ENCODE results near the gene PURA. TPM values are rescaled to one million over a fixed set of nuclear protein-coding genes. Genes with fewer than 3 reads are reported as not detected.

Gene PURA
- total RNA-seq, 4 donors from 2014 or later = 7.4 to 34.6 (median 18.8) TPM

DNA sequence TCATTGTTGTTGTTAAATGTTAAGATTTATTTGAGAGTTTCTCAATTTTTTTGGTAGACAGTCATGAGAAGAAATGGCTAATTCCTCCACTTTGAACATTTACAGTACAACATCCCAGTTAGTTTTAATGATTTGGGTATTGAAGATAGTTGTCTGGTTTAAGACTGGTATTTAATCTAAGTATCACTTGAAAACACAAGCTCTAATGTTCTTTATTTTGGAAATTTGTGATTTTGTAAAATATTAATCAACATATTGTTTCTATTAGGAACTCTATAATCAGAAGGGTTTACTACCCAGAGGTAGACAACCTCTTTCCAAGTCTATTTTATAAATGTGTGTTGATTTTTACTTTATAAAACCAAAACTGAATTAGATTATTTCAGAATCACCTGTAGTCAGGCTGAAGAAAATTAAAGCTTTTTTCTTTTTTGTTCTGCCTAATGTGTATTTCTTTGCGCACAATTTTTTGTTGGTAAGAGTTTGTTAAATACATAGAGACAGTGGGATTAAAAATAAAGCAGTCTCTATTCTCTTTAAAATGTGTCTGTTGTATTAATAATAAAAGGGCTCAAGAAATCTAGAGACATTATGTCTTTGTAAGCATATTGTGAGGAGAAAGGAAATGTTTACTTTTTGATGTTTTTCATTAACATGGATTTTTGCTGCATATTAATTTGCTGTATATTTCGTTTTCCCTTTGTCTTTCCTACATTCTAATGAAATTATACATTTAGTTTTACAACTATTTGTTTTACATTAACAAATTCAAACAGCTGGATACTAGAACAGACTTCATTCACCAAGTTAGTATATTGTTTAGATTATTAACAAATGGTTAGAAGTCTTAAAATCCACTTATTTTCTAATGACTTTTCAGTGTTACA lies 3.9 kb upstream of the PURA start:
- intact Hi-C loops (cut with DNase I; ENCODE audit: low total_unique reads) = loop anchor here (5.0 kb wide), 1 partner anchor 32 kb away; no protein-coding TSS in a partner anchor
- no peak for DNase-seq
- Histone ChIP-seq H3K4me3 (no peak overlapping the region), H3K9me3 (no peaks in the 10 kb centered on the region), H3K36me3 (no peaks in the 10 kb centered on the region), H3K4me1 (peaks cover 15 to 48% (median 43%) of the 10 kb centered on the region in 4 donors), H3K27ac (no peak overlapping the region), H3K27me3 (peaks cover 5% of the 10 kb centered on the region)
- no peak for TF ChIP-seq POLR2AphosphoS5 (IDR thresholded peaks at IDR 0.05)
- TF ChIP-seq, protein P1, sequence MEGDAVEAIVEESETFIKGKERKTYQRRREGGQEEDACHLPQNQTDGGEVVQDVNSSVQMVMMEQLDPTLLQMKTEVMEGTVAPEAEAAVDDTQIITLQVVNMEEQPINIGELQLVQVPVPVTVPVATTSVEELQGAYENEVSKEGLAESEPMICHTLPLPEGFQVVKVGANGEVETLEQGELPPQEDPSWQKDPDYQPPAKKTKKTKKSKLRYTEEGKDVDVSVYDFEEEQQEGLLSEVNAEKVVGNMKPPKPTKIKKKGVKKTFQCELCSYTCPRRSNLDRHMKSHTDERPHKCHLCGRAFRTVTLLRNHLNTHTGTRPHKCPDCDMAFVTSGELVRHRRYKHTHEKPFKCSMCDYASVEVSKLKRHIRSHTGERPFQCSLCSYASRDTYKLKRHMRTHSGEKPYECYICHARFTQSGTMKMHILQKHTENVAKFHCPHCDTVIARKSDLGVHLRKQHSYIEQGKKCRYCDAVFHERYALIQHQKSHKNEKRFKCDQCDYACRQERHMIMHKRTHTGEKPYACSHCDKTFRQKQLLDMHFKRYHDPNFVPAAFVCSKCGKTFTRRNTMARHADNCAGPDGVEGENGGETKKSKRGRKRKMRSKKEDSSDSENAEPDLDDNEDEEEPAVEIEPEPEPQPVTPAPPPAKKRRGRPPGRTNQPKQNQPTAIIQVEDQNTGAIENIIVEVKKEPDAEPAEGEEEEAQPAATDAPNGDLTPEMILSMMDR (IDR thresholded peaks at IDR 0.05) = no peak
- no peak for TF ChIP-seq EP300 (IDR thresholded peaks at IDR 0.05; ENCODE audit: low read depth)
- TF ChIP-seq POLR2A (IDR thresholded peaks at IDR 0.05) = no peak
- in situ Hi-C loops (cut with MboI; ENCODE audit: low pct_ligation_motif_present in 1 of 4, low pct_unique_long_range_greater_than_20kb in 1 of 4, low sequenced_read_pairs in 3 of 4) = no loop called here
- WGBS, 2 donors (ENCODE audit: low coverage in 1 of 2) = 82 to 88% methylated on average over 2 of the region's 2 CpGs

DNA sequence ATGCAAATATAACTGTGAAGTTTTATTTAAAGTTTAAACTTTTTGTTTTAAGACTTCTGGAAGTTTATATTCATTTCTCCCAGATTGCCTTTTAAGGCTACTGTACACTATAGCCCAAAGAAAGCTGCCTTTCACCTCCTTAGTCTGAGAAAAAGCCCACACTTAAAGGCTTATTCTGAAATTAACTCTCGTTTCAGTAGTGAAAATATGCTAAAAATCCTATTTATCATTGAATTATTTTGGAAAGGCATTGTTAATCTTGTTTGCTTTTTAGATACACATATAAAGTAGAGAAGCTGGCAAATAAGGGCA lies 3.3 kb upstream of the PURA start:
- intact Hi-C loops (cut with DNase I; ENCODE audit: low total_unique reads) = no loop called here
- in situ Hi-C loops (cut with MboI; ENCODE audit: low pct_ligation_motif_present in 1 of 4, low pct_unique_long_range_greater_than_20kb in 1 of 4, low sequenced_read_pairs in 3 of 4) = no loop called here
- Histone ChIP-seq H3K27me3 (peaks cover 5% of the 10 kb centered on the region), H3K4me3 (no peak overlapping the region), H3K9me3 (no peaks in the 10 kb centered on the region), H3K36me3 (no peaks in the 10 kb centered on the region), H3K27ac (no peak overlapping the region), H3K4me1 (peaks cover 19 to 54% (median 49%) of the 10 kb centered on the region in 4 donors)
- DNase-seq = no peak
- 54% methylated on average over 1 of the region's 1 CpG for WGBS, 2 donors (ENCODE audit: low coverage in 1 of 2)
- TF ChIP-seq POLR2AphosphoS5 (IDR thresholded peaks at IDR 0.05) (no peak), POLR2A (IDR thresholded peaks at IDR 0.05) (no peak), EP300 (IDR thresholded peaks at IDR 0.05; ENCODE audit: low read depth) (no peak)
- TF ChIP-seq, protein P1 (IDR thresholded peaks at IDR 0.05) = no peak

DNA sequence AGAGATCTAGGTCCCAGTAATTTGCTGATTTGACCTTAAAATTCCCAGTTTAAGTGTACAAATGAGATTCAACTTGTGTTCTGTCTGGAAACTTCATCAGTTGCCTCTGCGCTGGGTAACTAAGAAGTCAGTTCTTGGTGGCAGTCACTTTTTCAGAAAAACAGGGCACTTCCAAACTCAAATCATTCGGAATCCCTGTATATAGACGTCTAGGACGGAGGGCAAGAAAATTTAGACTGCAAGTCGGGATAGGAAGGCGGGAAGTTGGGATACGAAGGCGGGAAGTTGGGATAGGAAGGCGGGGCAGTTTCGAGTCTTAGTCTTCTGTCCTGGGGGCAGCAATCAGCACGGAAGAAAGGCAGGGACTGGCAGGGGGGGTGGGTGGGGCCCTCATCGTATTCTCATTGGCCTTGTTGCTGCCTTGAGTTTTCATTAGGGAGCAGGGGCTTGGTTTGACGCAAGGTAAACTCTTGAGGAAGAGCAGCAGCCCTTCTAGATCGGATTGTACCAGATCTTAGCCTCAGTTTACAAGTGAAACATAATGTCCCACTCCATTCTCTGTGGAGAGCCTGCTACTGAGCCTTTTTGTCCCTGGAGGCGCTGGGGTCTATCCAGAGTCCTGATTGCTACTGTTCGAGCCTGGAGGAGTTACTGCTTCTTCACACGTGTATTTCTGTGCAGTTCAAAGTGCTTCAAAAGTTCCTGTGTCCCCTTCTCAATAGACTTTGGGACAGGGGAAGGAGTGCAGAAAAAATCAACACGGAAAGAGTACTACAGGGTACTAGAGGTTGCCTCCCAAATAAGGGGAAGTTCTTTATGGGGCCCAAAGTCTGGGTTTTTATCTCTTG lies 2.7 kb upstream of the PURA start:
- Histone ChIP-seq H3K4me1 (peaks cover 21 to 61% (median 56%) of the 10 kb centered on the region in 4 donors), H3K9me3 (no peaks in the 10 kb centered on the region), H3K4me3 (no peak overlapping the region), H3K27me3 (peaks cover 5% of the 10 kb centered on the region), H3K27ac (no peak overlapping the region), H3K36me3 (no peaks in the 10 kb centered on the region)
- in situ Hi-C loops (cut with MboI; ENCODE audit: low pct_ligation_motif_present in 1 of 4, low pct_unique_long_range_greater_than_20kb in 1 of 4, low sequenced_read_pairs in 3 of 4) (no loop called here), intact Hi-C loops (cut with DNase I; ENCODE audit: low total_unique reads) (no loop called here)
- DNase-seq = no peak
- no peak for TF ChIP-seq EP300 (IDR thresholded peaks at IDR 0.05; ENCODE audit: low read depth)
- TF ChIP-seq, protein P1 (IDR thresholded peaks at IDR 0.05) = no peak
- no peak for TF ChIP-seq POLR2A (IDR thresholded peaks at IDR 0.05)
- TF ChIP-seq POLR2AphosphoS5 (IDR thresholded peaks at IDR 0.05) = no peak
- WGBS, 2 donors (ENCODE audit: low coverage in 1 of 2) = 81 to 92% methylated on average over 4 to 18 of the region's 18 CpGs

DNA sequence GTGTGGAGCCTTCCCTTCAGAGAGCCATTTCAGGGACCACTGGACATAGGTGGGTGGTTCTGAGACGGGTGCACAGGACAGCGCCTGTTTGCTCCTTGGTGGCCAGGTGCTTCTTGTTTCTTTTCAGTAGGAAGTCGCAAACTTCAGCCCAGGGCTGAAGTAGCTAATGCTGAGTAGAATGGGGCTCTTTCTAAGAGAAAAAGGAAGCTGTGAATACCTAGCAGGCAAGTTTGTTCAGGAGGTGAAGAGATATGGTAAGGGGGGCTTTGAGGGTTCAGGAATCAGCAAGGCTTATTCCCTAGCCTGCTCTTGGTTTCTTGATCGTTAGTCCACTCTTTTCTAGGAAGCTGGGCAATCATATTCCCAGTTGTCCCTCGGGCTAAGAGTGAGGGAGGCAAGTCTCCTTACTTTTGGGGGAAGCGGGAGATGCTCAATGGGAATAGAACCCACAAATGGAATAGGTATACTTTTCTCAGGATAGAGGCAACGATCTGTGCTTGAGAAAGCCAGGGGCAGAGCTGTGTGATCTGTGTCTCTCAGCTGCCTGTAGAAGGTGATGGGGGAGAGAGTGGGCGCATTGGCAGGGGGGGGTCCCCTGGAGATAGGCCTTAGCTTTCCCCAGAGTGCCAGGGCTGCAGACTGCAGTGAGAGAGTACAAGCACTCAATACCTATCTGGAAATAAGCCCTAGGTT lies 1.9 kb upstream of the PURA start:
- H3K4me1 ChIP-seq = peaks cover 22 to 62% (median 56%) of the 10 kb centered on the region in 4 donors
- in situ Hi-C loops (cut with MboI; ENCODE audit: low pct_ligation_motif_present in 1 of 4, low pct_unique_long_range_greater_than_20kb in 1 of 4, low sequenced_read_pairs in 3 of 4) = no loop called here
- WGBS, 2 donors (ENCODE audit: low coverage in 1 of 2) = 67 to 78% methylated on average over 2 to 8 of the region's 8 CpGs

More for the DNA sequence above, 1.9 kb upstream of the PURA start:
- Histone ChIP-seq H3K36me3 (no peaks in the 10 kb centered on the region), H3K27ac (peak overlapping the region; percentile 96 to 98 (median 97)), H3K4me3 (no peak overlapping the region), H3K9me3 (no peaks in the 10 kb centered on the region), H3K27me3 (peaks cover 5% of the 10 kb centered on the region)
- DNase-seq = no peak
- intact Hi-C loops (cut with DNase I; ENCODE audit: low total_unique reads) = no loop called here
- TF ChIP-seq POLR2A (IDR thresholded peaks at IDR 0.05) (no peak), EP300 (IDR thresholded peaks at IDR 0.05; ENCODE audit: low read depth) (no peak), POLR2AphosphoS5 (IDR thresholded peaks at IDR 0.05) (no peak)
- TF ChIP-seq, protein P1 (IDR thresholded peaks at IDR 0.05) = no peak

All from transverse colon (tissue), 4 donors.